Measurements from ENCODE around the gene SLC16A3.
"Not testable (repeated sequence)": the region's sequence is repeated elsewhere in the genome, so short reads cannot be mapped to it uniquely, and the experiment has no call there.

The SLC16A3 gene

DNA sequence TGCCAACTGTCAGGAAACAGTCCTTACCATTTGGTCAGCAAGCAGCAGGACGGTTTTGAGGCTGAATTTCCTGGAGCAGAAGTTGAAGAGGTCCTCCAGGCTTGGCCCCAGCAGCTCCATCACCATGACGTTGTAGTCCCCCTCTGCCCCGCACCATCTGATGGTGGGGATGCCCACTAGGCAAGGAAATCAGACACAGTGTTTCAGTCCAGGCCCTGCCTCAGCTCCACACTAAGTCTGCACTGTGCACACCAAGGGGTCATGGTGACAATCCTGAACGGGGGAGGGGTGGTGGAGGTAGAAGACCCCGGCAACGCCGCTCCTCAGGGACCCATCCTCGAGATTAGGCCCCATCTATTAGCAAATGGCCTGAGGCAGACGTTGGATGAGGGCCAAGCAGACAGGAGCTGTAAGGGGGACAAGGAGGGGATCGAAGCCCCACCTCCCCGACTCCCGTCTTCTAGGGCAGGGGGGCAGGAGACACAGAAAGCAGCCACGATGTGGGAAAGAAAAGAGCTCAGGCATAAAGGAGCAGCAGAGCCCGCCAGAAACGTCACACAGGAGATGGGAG is 26.6 kb downstream of the SLC16A3 start:
- Histone ChIP-seq H3K9ac (ENCODE audit: low read length) (no peak overlapping the region), H3K36me3 (ENCODE audit: control insufficient read depth, low read depth, low read length) (peaks cover 83% of the 10 kb centered on the region), H3K9me3 (ENCODE audit: control insufficient read depth, low read depth, low read length) (no peaks in the 10 kb centered on the region), H3K4me1 (ENCODE audit: control insufficient read depth, low read depth, low read length) (no peaks in the 10 kb centered on the region), H3K27me3 (ENCODE audit: control insufficient read depth, insufficient read depth, low read length) (no peaks in the 10 kb centered on the region), H3K27ac (ENCODE audit: low read length) (no peak overlapping the region), H3K4me3 (ENCODE audit: low read length) (no peak overlapping the region)

DNA sequence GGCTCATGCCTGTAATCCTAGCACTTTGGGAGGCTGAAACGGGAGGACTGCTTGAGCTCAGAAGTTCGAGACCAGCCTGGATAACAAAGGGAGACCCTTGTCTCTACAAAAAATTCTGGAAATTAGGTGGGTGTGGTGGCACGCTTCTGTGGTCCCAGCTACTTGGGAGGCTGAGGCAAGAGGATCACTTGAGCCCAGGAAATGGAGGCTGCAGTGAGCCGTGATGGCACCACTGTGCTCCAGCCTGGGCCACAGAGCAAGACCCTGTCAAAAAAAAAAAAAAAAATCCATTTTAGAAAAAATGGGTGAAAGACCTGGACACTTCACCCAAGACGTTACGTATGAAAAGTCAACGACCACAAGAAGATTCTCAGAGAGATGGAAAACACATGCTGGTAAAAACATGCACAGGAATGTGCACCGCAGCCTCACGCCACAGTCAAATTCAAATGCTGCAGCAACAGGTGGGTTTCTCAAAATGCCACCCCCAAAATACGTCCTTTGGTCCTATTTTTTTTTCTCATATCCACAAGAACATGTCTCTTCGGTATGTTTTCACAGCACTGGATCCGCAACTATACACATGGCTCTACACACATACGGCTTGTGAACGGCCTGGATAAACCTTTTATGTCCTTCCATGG is 27.5 kb downstream of the SLC16A3 start:
- H3K4me1 ChIP-seq (ENCODE audit: control insufficient read depth, low read depth, low read length), result no peaks in the 10 kb centered on the region
- H3K4me3 ChIP-seq (ENCODE audit: low read length), result no peak overlapping the region
- no peaks in the 10 kb centered on the region for H3K9me3 ChIP-seq (ENCODE audit: control insufficient read depth, low read depth, low read length)
- H3K27ac ChIP-seq (ENCODE audit: low read length), result no peak overlapping the region
- no peaks in the 10 kb centered on the region for H3K27me3 ChIP-seq (ENCODE audit: control insufficient read depth, insufficient read depth, low read length)
- no peak overlapping the region for H3K9ac ChIP-seq (ENCODE audit: low read length)
- peaks cover 83% of the 10 kb centered on the region for H3K36me3 ChIP-seq (ENCODE audit: control insufficient read depth, low read depth, low read length)

DNA sequence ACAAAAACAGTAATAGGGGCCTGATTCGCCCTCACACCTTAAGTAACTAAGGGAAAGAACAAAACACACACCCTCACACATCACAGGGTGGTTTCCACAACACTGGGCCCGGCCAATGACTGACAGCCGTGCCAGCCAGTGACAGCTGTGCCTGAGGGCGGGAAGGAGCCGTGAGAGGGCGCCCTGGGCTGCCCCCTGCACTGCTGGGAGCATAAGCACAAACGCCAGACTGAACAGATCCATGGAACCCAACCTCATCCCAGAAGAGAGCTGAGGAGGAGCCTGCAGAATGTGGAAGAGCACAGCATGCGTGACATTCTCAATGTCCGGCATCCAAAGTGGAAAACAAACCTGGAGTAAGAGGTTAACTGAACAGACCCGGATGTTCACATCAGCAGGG is 28.6 kb downstream of the SLC16A3 start:
- Histone ChIP-seq H3K9me3 (ENCODE audit: control insufficient read depth, low read depth, low read length) (no peaks in the 10 kb centered on the region), H3K27me3 (ENCODE audit: control insufficient read depth, insufficient read depth, low read length) (no peaks in the 10 kb centered on the region), H3K4me1 (ENCODE audit: control insufficient read depth, low read depth, low read length) (no peaks in the 10 kb centered on the region), H3K4me3 (ENCODE audit: low read length) (no peak overlapping the region), H3K36me3 (ENCODE audit: control insufficient read depth, low read depth, low read length) (peaks cover 83% of the 10 kb centered on the region), H3K27ac (ENCODE audit: low read length) (no peak overlapping the region), H3K9ac (ENCODE audit: low read length) (no peak overlapping the region)

DNA sequence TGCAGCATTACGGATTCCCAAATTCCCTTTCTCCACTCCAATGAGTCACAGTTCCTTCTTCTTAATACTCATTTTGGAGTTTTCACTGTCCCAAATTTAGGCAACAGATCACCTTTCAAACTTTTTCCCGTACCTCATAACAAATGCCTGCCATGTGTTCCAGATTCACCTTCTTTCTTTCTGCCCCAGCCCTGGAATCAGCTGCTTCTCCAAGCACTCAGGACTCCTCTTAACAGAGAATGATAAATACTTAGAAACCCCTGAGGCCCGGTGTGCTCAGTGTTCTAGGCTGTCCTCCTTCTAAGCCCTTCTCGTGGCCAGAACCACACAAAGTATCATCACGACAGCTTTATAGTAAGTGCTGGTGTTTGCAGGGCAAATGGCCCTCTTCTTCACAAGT is 29.7 kb downstream of the SLC16A3 start:
- no peak overlapping the region for H3K9ac ChIP-seq (ENCODE audit: low read length)
- peaks cover 81% of the 10 kb centered on the region for H3K36me3 ChIP-seq (ENCODE audit: control insufficient read depth, low read depth, low read length)
- H3K4me1 ChIP-seq (ENCODE audit: control insufficient read depth, low read depth, low read length), result no peaks in the 10 kb centered on the region
- H3K27ac ChIP-seq (ENCODE audit: low read length), result no peak overlapping the region
- H3K4me3 ChIP-seq (ENCODE audit: low read length), result no peak overlapping the region
- no peaks in the 10 kb centered on the region for H3K9me3 ChIP-seq (ENCODE audit: control insufficient read depth, low read depth, low read length)
- H3K27me3 ChIP-seq (ENCODE audit: control insufficient read depth, insufficient read depth, low read length), result no peaks in the 10 kb centered on the region

DNA sequence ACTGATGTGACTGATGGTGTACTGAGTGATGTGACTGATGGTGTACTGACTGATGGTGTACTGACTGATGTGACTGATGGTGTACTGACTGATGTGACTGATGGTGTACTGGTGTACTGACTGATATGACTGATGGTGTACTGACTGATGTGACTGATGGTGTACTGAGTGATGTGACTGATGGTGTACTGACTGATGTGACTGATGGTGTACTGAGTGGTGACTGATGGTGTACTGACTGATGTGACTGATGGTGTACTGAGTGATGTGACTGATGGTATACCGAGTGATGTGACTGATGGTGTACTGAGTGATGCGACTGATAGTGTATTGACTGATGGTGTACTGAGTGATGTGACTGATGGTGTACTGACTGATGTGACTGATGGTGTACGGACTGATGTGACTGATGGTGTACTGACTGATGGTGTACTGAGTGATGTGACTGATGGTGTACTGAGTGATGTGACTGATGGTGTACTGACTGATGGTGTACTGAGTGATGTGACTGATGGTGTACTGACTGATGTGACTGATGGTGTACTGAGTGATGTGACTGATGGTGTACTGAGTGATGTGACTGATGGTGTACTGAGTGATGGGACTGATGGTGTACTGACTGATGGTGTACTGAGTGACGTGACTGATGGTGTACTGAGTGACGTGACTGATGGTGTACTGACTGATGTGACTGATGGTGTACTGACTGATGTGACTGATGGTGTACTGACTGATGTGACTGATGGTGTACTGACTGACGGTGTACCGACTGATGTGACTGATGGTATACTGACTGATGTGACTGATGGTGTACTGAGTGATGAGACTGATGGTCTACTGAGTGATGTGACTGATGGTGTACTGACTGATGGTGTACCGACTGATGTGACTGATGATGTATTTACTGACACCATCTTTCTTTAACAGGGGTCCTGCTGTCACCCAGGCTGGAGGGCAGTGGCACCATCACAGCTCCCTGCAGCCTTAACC is 31.4 kb downstream of the SLC16A3 start:
- H3K27ac ChIP-seq (ENCODE audit: low read length), result not testable (repeated sequence)
- H3K36me3 ChIP-seq (ENCODE audit: control insufficient read depth, low read depth, low read length), result peaks cover 92% of the 10 kb centered on the region

DNA sequence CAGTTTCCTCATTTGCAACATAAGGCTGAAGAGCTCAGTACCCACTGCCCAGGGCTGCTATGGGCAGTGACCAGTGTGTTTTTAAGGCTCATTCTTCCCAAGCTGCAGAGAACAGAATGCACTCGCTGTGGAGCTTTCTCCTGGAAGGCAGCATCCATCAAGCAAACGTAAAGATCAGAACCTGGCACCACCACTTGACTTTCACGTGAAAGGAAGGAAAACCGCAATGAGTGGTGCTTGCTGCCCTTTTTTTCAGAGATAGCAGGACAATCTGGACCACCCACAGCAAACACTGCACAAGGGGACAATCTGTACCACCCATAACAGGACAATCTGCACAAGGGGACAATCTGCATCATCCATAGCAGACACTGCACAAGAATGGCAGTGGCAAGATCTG is 33.5 kb downstream of the SLC16A3 start:
- Histone ChIP-seq H3K9me3 (ENCODE audit: control insufficient read depth, low read depth, low read length) (no peaks in the 10 kb centered on the region), H3K27ac (ENCODE audit: low read length) (no peak overlapping the region), H3K36me3 (ENCODE audit: control insufficient read depth, low read depth, low read length) (peaks cover 85% of the 10 kb centered on the region), H3K4me3 (ENCODE audit: low read length) (no peak overlapping the region), H3K27me3 (ENCODE audit: control insufficient read depth, insufficient read depth, low read length) (no peaks in the 10 kb centered on the region), H3K4me1 (ENCODE audit: control insufficient read depth, low read depth, low read length) (no peaks in the 10 kb centered on the region), H3K9ac (ENCODE audit: low read length) (no peak overlapping the region)

More for the DNA sequence above, 31.4 kb downstream of the SLC16A3 start:
- H3K9ac ChIP-seq (ENCODE audit: low read length); H3K9me3 ChIP-seq (ENCODE audit: control insufficient read depth, low read depth, low read length); H3K4me3 ChIP-seq (ENCODE audit: low read length); H3K4me1 ChIP-seq (ENCODE audit: control insufficient read depth, low read depth, low read length); H3K27me3 ChIP-seq (ENCODE audit: control insufficient read depth, insufficient read depth, low read length): not testable (repeated sequence)

DNA sequence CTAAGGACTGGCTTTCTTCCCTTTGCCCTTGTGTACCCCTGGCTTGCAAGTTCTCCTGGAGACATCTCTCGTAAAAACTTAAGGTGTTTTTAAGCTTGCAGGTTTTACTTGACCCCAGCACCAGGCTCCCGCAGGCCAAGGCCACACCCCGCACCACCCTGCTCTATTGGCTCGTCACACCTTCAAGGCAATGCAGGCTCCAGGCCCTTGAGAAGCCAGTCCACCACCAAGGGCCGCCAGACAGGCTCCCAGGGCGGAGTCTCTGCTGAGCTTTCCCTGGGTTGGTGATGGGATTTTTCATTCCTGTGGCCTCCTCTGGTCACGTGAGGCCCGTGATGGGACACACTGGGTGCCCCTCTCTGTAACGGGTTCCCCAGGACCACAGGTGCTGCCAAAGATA is 34.8 kb downstream of the SLC16A3 start:
- Histone ChIP-seq H3K36me3 (ENCODE audit: control insufficient read depth, low read depth, low read length) (peaks cover 75% of the 10 kb centered on the region), H3K27me3 (ENCODE audit: control insufficient read depth, insufficient read depth, low read length) (no peaks in the 10 kb centered on the region), H3K4me3 (ENCODE audit: low read length) (no peak overlapping the region), H3K9ac (ENCODE audit: low read length) (no peak overlapping the region), H3K4me1 (ENCODE audit: control insufficient read depth, low read depth, low read length) (no peaks in the 10 kb centered on the region), H3K9me3 (ENCODE audit: control insufficient read depth, low read depth, low read length) (no peaks in the 10 kb centered on the region), H3K27ac (ENCODE audit: low read length) (no peak overlapping the region)

DNA sequence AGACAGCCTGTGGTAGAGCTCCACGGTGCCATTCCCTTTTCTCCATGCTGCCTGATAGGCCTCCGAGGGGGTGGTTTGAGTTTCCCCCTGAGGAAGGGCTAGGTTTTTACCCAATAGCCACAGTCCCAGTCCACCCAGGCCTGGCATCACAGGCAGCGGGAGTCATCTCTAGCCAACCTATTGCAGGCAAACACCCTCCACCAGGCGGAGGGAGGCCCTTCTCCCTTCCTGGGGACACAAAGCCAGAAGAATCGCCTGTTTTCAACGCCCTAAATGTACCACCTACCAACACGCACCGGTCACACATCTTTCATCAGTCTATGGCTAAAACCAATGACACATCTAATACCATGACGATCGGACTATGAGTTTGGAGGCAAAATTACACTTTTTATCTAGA is 37.3 kb downstream of the SLC16A3 start:
- Histone ChIP-seq H3K9ac (ENCODE audit: low read length) (no peak overlapping the region), H3K27me3 (ENCODE audit: control insufficient read depth, insufficient read depth, low read length) (no peaks in the 10 kb centered on the region), H3K4me1 (ENCODE audit: control insufficient read depth, low read depth, low read length) (no peaks in the 10 kb centered on the region), H3K36me3 (ENCODE audit: control insufficient read depth, low read depth, low read length) (peaks cover 58% of the 10 kb centered on the region), H3K9me3 (ENCODE audit: control insufficient read depth, low read depth, low read length) (no peaks in the 10 kb centered on the region), H3K27ac (ENCODE audit: low read length) (no peak overlapping the region), H3K4me3 (ENCODE audit: low read length) (no peak overlapping the region)

DNA sequence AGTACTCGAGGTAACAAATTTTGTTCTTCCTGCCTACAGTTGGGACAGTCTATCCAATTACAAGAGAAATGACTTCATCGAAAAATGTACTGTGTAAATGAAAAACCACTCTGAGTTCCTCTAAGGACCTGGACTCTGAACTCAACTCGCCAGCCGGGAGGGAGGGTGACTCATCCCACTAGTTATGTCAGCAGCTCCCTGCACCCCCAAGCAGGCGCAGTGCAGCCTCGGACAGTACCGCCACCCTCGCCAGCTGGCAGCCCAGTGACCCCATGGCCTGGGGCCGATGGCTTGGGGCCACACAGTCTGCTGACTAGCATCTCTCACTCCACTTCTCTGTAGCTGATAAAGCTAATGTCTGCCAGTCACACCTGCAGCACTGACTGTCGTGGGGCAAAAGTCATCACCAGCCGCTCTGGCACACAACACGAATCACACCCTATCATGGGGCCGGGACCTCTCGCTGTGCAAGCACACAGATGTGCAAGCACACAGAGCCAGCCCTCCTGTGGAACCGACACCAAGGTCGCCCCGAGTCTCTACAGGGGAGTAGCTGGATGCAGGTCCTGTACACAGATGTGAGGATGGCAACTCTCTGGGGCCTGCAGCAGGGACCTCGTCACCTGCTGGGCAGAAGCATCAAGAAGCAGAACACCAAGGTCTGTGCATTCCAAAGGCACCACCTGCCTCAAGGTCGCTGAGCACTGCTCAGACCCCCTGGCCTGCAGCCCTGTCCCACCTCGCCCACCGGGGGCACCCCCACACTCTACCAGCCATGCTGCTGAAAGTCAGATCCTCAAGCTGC is 38.9 kb downstream of the SLC16A3 start:
- no peaks in the 10 kb centered on the region for H3K27me3 ChIP-seq (ENCODE audit: control insufficient read depth, insufficient read depth, low read length)
- H3K36me3 ChIP-seq (ENCODE audit: control insufficient read depth, low read depth, low read length), result peaks cover 50% of the 10 kb centered on the region
- no peak overlapping the region for H3K27ac ChIP-seq (ENCODE audit: low read length)
- no peaks in the 10 kb centered on the region for H3K9me3 ChIP-seq (ENCODE audit: control insufficient read depth, low read depth, low read length)
- no peak overlapping the region for H3K4me3 ChIP-seq (ENCODE audit: low read length)
- peaks cover 4% of the 10 kb centered on the region for H3K4me1 ChIP-seq (ENCODE audit: control insufficient read depth, low read depth, low read length)
- no peak overlapping the region for H3K9ac ChIP-seq (ENCODE audit: low read length)

DNA sequence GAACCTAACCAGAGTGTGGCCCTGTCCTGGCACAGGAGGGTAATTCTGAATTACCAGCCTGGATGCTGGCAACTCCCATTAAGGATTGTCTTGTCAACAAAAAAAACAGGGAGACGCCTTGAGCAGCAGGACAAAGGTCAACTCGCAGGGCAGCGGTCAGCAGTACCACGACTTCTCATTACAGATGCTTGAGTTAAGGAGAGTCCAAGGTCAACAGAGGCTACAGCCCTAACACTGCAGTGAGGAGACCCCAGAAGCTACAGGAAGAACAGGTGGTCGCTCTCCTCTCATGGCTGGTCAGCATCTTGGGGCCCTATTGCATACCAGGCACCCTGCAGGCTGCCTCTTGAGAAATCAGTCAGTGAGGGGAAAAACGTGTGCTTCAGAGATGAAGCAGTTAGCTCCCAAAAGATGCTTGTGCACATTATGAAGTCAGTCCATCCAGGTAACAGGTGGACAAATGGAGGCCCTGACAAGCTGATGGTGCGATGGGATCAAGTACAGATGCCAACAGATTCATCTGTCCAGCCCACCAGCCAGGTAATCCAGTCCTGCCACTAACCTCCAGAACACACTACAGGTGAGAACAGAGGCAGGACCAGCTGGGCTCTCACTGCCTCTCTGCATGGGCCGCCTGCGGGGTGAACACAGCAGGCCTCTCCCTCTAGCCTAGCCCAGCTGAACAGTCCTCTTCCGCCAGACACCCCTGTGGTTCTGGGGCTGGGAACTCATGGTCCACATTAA is 40.5 kb downstream of the SLC16A3 start:
- Histone ChIP-seq H3K9ac (ENCODE audit: low read length) (no peak overlapping the region), H3K9me3 (ENCODE audit: control insufficient read depth, low read depth, low read length) (no peaks in the 10 kb centered on the region), H3K4me1 (ENCODE audit: control insufficient read depth, low read depth, low read length) (peaks cover 7% of the 10 kb centered on the region), H3K4me3 (ENCODE audit: low read length) (no peak overlapping the region), H3K27me3 (ENCODE audit: control insufficient read depth, insufficient read depth, low read length) (peaks cover 4% of the 10 kb centered on the region), H3K27ac (ENCODE audit: low read length) (no peak overlapping the region), H3K36me3 (ENCODE audit: control insufficient read depth, low read depth, low read length) (peaks cover 37% of the 10 kb centered on the region)

Measured in iPS-18a (cell line).